Ishikawa (cell line): ENCODE measurements around the gene NKX1-1.

ENCODE experiments used
- CEBPB ChIP-seq: IDR thresholded peaks from 2 replicates; pipeline ENCODE4 v1.6.1; 2012
- CREB1 ChIP-seq: IDR thresholded peaks from 2 replicates; pipeline ENCODE4 v1.6.1; 2012; ENCODE audit warnings: low read depth
- EGR1 ChIP-seq: IDR thresholded peaks from 2 replicates; pipeline ENCODE4 v1.6.1; 2012
- EP300 ChIP-seq: IDR thresholded peaks from 2 replicates; pipeline ENCODE4 v1.6.1; 2012; ENCODE audit warnings: borderline replicate concordance
- FOXM1 ChIP-seq: IDR thresholded peaks from 2 replicates; pipeline ENCODE4 v1.6.1; 2012; ENCODE audit warnings: low read depth, borderline replicate concordance
- MAX ChIP-seq: IDR thresholded peaks from 2 replicates; pipeline ENCODE4 v1.6.1; 2012
- NFIC ChIP-seq: IDR thresholded peaks from 2 replicates; pipeline ENCODE4 v1.6.1; 2012
- RAD21 ChIP-seq: IDR thresholded peaks from 2 replicates; pipeline ENCODE4 v1.6.1; 2012; ENCODE audit warnings: low read depth
- REST ChIP-seq: IDR thresholded peaks from 2 replicates; pipeline ENCODE4 v1.6.1; 2012; ENCODE audit warnings: low read depth, mild to moderate bottlenecking
- TAF1 ChIP-seq: IDR thresholded peaks from 2 replicates; pipeline ENCODE4 v1.6.1; 2012; ENCODE audit warnings: low read depth, mild to moderate bottlenecking
- TCF12 ChIP-seq: IDR thresholded peaks from 2 replicates; pipeline ENCODE4 v1.6.1; 2012; ENCODE audit warnings: low read depth
- TEAD4 ChIP-seq: IDR thresholded peaks from 2 replicates; pipeline ENCODE4 v1.6.1; 2012
- USF1 ChIP-seq: IDR thresholded peaks from 2 replicates; pipeline ENCODE4 v1.6.1; 2012
- YY1 ChIP-seq: IDR thresholded peaks from 2 replicates; pipeline ENCODE4 v1.6.1; 2012; ENCODE audit warnings: low read depth
- ZBTB7A ChIP-seq: IDR thresholded peaks from 2 replicates; pipeline ENCODE4 v1.6.1; 2012; ENCODE audit warnings: low read depth

The NKX1-1 gene

GRCh38 chr4:1353186-1354055, 52.8 kb downstream of the NKX1-1 start:
- no peak for TF ChIP-seq ZBTB7A
- no peak for TF ChIP-seq EP300
- no peak for TF ChIP-seq TCF12
- TF ChIP-seq TEAD4, result no peak
- TF ChIP-seq TAF1, result no peak
- no peak for TF ChIP-seq EGR1
- TF ChIP-seq USF1, result no peak
- no peak for TF ChIP-seq YY1
- no peak for TF ChIP-seq FOXM1
- TF ChIP-seq CREB1, result no peak
- no peak for TF ChIP-seq CEBPB
- TF ChIP-seq RAD21, result no peak
- TF ChIP-seq REST, result no peak
- TF ChIP-seq MAX, result no peak
- TF ChIP-seq NFIC, result no peak
